ENCODE results near the gene OMG. TPM values are rescaled to one million over a fixed set of nuclear protein-coding genes. Genes with fewer than 3 reads are reported as not detected.

OMG gene
- total RNA-seq, 6 experiments from 2014 or later, result 0.26 TPM; not detected in 5

DNA sequence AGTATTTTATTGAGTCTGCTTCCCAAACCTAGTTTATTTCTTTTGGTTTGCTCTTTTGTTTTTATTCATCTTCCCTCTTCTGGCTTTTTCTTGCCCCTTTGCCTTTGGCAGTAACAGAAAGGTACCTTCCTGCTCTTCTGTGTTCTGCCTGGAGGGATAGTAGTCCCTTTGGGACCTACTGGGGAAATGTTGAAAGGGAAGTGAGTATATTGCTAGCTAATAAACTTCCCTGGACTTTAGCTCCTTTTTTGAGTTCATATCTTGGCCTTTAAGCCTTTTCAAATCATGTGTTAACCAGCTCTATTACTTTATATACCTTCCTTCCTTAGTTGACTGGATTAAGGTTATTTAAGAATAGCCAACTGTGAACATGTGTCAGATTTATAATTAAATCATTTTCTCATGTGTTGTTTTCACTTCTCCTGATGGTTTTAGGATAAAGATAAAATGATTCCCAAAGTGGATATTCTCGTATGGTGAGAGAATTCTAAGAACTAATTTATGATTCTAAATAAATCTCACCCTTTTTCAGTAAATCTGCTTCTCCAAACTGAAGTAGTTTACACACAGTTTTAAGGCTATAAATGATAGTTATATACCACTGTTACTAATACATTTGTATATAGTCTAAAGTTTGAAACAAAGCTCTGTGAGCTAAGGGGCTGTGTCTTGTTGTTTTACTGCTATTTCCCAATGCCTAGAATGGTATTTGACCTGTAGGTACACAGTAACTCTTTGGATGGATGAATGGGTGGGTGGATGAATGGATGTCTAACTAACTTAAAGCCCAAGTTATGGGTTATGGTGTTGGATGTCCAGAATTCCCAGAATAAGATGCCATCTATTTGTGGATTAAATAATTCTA lies 45.7 kb downstream of the OMG start:
- no peak overlapping the region; the same call in 1 of the 2 replicates for H3K4me3 Mint-ChIP-seq
- peaks cover 44% of the 10 kb centered on the region for H3K36me3 Mint-ChIP-seq (ENCODE audit: low read depth)
- no peak for DNase-seq
- H3K27me3 Mint-ChIP-seq (ENCODE audit: insufficient read depth), result no peaks in the 10 kb centered on the region
- H3K27ac Mint-ChIP-seq, result peak overlapping the region; percentile 90
- TF ChIP-seq, protein P1, sequence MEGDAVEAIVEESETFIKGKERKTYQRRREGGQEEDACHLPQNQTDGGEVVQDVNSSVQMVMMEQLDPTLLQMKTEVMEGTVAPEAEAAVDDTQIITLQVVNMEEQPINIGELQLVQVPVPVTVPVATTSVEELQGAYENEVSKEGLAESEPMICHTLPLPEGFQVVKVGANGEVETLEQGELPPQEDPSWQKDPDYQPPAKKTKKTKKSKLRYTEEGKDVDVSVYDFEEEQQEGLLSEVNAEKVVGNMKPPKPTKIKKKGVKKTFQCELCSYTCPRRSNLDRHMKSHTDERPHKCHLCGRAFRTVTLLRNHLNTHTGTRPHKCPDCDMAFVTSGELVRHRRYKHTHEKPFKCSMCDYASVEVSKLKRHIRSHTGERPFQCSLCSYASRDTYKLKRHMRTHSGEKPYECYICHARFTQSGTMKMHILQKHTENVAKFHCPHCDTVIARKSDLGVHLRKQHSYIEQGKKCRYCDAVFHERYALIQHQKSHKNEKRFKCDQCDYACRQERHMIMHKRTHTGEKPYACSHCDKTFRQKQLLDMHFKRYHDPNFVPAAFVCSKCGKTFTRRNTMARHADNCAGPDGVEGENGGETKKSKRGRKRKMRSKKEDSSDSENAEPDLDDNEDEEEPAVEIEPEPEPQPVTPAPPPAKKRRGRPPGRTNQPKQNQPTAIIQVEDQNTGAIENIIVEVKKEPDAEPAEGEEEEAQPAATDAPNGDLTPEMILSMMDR (IDR thresholded peaks at IDR 0.05), result no peak
- no peaks in the 10 kb centered on the region for H3K9me3 Mint-ChIP-seq
- H3K4me1 Mint-ChIP-seq (ENCODE audit: low read depth), result peaks cover 84% of the 10 kb centered on the region

DNA sequence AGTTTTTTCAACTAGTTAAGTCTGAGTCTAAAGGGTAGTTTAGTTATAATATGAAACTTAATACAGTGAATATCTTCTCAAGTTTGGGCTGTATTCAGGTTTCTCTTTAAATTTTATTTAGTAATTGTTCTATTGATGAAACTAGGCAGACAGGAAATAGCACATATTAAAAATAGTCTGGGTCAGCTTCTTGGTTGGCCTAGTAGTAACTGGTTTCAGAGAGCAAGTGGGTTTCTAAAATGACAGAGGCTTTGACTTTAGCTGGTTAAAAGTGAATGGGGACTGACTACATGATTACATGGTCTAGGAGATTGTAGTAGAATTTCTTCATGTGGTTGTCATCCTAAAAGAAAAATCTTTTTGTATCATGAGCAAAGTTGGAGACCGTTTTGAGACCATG lies 46.8 kb downstream of the OMG start:
- Mint-ChIP-seq H3K9me3 (no peaks in the 10 kb centered on the region), H3K36me3 (ENCODE audit: low read depth) (peaks cover 50% of the 10 kb centered on the region), H3K27ac (peak overlapping the region; percentile 95), H3K4me1 (ENCODE audit: low read depth) (peaks cover 80% of the 10 kb centered on the region), H3K27me3 (ENCODE audit: insufficient read depth) (no peaks in the 10 kb centered on the region), H3K4me3 (peak overlapping the region; percentile 65)
- TF ChIP-seq, protein P1 (IDR thresholded peaks at IDR 0.05), result no peak
- no peak for DNase-seq

DNA sequence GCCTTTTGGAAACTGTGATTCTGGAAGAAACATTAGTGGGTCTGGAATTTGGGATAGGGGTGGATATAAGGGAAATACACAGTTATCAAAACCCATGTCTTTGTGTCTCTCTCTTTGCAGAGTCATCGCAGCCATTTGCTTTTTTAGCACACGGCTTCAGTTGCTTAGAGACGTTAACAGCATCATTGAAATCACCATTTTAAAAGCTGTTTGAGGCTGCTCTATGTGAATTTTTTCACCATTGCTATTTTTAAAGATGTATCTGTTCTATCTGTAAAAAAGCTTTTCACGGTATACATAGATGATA lies 47.3 kb downstream of the OMG start:
- Mint-ChIP-seq H3K4me1 (ENCODE audit: low read depth) (peaks cover 76% of the 10 kb centered on the region), H3K9me3 (no peaks in the 10 kb centered on the region), H3K4me3 (peak overlapping the region; percentile 71), H3K27ac (peak overlapping the region; percentile 95), H3K27me3 (ENCODE audit: insufficient read depth) (no peaks in the 10 kb centered on the region), H3K36me3 (ENCODE audit: low read depth) (peaks cover 50% of the 10 kb centered on the region)
- no peak for DNase-seq
- TF ChIP-seq, protein P1 (IDR thresholded peaks at IDR 0.05), result no peak

DNA sequence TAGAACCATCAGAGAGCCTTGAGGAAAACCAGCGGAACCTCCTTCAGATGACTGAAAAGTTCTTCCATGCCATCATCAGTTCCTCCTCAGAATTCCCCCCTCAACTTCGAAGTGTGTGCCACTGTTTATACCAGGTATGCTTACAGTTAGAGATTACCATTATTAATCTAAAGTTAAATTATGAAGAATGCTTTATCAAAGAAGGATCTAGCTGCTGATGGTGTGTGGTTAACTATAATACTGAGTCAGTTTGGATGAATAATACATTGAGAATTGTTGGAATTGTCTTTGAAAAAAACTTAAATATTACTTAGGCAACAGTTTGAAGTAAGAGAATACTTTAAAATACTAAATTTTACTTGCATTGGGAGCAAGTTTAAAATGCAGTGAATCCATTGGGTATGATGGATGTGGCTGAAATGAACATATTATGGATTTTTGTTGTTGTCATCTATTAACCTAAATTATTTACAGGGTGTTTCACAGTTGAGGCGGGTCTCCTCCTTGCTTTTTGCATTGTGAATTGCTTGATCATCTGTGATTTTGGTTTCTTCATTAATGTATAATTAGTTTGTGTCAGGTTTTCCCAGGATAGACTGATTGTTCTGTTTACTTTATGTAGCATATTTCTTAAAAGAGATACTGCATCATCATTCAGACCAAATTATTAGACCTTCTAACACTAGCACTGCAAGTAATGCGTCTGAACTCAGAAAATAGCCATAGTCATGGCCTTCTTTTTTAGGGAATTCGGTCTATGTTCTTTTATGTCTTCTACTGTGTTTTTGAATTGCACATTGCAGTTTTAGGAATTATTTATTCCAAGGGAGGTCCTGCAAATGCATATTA lies 47.8 kb downstream of the OMG start:
- TF ChIP-seq, protein P1 (IDR thresholded peaks at IDR 0.05), result no peak
- H3K4me3 Mint-ChIP-seq, result peak overlapping the region; percentile 71
- peaks cover 53% of the 10 kb centered on the region for H3K36me3 Mint-ChIP-seq (ENCODE audit: low read depth)
- H3K4me1 Mint-ChIP-seq (ENCODE audit: low read depth), result peaks cover 71% of the 10 kb centered on the region
- H3K27me3 Mint-ChIP-seq (ENCODE audit: insufficient read depth), result no peaks in the 10 kb centered on the region
- H3K9me3 Mint-ChIP-seq, result no peaks in the 10 kb centered on the region
- peak; percentile 86 for DNase-seq
- peak overlapping the region; percentile 95 for H3K27ac Mint-ChIP-seq

Other genes with a start within 250 kb of the OMG start
- 10 to 100 TPM; 45.0 to 62.6 (median 54.0) TPM for gene NF1, start 202.3 kb downstream of the OMG start, total RNA-seq (2021; fragmentation: NEBNext Ultra II Directional; extraction: Animal tissue kit (Norgen Biotek cat#: 25700))
- 1 to 10 TPM in 4 of 6 experiments, under 1 TPM in 2; 0.33 to 2.0 (median 1.5) TPM for gene EVI2B, start 16.8 kb upstream of the OMG start, total RNA-seq (2021; fragmentation: NEBNext Ultra II Directional; extraction: Animal tissue kit (Norgen Biotek cat#: 25700))
- gene EVI2A, start 24.4 kb upstream of the OMG start, total RNA-seq (2021; fragmentation: NEBNext Ultra II Directional; extraction: Animal tissue kit (Norgen Biotek cat#: 25700)), result 1 to 10 TPM in 5 of 6 experiments, under 1 TPM in 1; 1.00 to 1.7 (median 1.4) TPM
- gene RAB11FIP4, start 94.4 kb upstream of the OMG start, total RNA-seq (2021; fragmentation: NEBNext Ultra II Directional; extraction: Animal tissue kit (Norgen Biotek cat#: 25700)), result under 1 TPM; 0.02 to 0.38 (median 0.09) TPM

Data from HFFc6 (cell line).